H1 (cell line): ENCODE results near the gene ZSCAN10.

Experiments
- ATF2 ChIP-seq: IDR thresholded peaks from 2 replicates; pipeline ENCODE4 v1.6.1; 2012; ENCODE audit warnings: low read length, inconsistent platforms
- ATF3 ChIP-seq: IDR thresholded peaks from 2 replicates; pipeline ENCODE4 v1.6.1; 2011; ENCODE audit warnings: low read depth, mild to moderate bottlenecking, low read length; ENCODE audit not compliant: insufficient read depth
- CTCF ChIP-seq, 3 experiments: IDR thresholded peaks; 1 replicate in 2 of 3; 2 replicates in 1 of 3; pipeline versions ENCODE4 v1.5.1 to v1.6.1; 2011; ENCODE audit warnings: low read length in 3 of 3, mild to moderate bottlenecking in 3 of 3, inconsistent platforms in 2 of 3, low read depth in 1 of 3, moderate library complexity in 1 of 3; ENCODE audit not compliant: insufficient read depth in 1 of 3; ENCODE audit errors: control extremely low read depth in 1 of 3
- EZH2 ChIP-seq: fragments of 200-600 bp; sonication (generic); IDR thresholded peaks from 2 replicates; pipeline ENCODE4 v1.7.1; 2012; ENCODE audit warnings: low read depth, mild to moderate bottlenecking, moderate library complexity, low read length, inconsistent platforms; ENCODE audit not compliant: severe bottlenecking
- JUN ChIP-seq: IDR thresholded peaks from 2 replicates; pipeline ENCODE4 v1.6.1; 2011; ENCODE audit warnings: low read depth, mild to moderate bottlenecking, improper control_type of control experiment, low read length
- KDM4A ChIP-seq: IDR thresholded peaks from one replicate; pipeline ENCODE4 v1.7.1; 2012; ENCODE audit warnings: low read depth, mild to moderate bottlenecking, moderate library complexity, low read length, inconsistent platforms; ENCODE audit not compliant: severe bottlenecking
- NRF1 ChIP-seq: IDR thresholded peaks from 2 replicates; pipeline ENCODE4 v1.6.1; 2011; ENCODE audit warnings: mild to moderate bottlenecking, low read depth, low read length, improper control_type of control experiment
- POLR2A ChIP-seq, 2 experiments: IDR thresholded peaks; 1 replicate in 1 of 2; 2 replicates in 1 of 2; pipeline ENCODE4 v1.6.1; 2011; ENCODE audit warnings: low read depth in 2 of 2, low read length in 2 of 2, mild to moderate bottlenecking in 2 of 2; ENCODE audit errors: control extremely low read depth in 1 of 2
- POLR2AphosphoS5 ChIP-seq: IDR thresholded peaks from 2 replicates; pipeline ENCODE4 v1.6.1; 2011; ENCODE audit warnings: low read depth, low read length
- RAD21 ChIP-seq, 2 experiments: IDR thresholded peaks in 1 of 2; conservative IDR thresholded peaks in 1 of 2; 2 replicates each; pipeline ENCODE4 v1.6.1; 2011; ENCODE audit warnings: low read depth in 2 of 2, low read length in 2 of 2, improper control_type of control experiment in 1 of 2, inconsistent platforms in 1 of 2, mild to moderate bottlenecking in 1 of 2, moderate library complexity in 1 of 2
- SIX5 ChIP-seq: IDR thresholded peaks from 2 replicates; pipeline ENCODE4 v1.6.1; 2011; ENCODE audit warnings: mild to moderate bottlenecking, low read depth, low read length
- TCF12 ChIP-seq: IDR thresholded peaks from 2 replicates; pipeline ENCODE4 v1.6.1; 2011; ENCODE audit warnings: low read depth, mild to moderate bottlenecking, low read length
- YY1 ChIP-seq: IDR thresholded peaks from 2 replicates; pipeline ENCODE4 v1.6.1; 2011; ENCODE audit warnings: low read depth, mild to moderate bottlenecking, low read length

- TF ChIP-seq SIX5 = no peak
- TF ChIP-seq TCF12 = no peak
- TF ChIP-seq POLR2A (IDR thresholded peaks at IDR 0.05; ENCODE audit: control extremely low read depth in 1 of 2, low read depth in 2 of 2, low read length in 2 of 2) = no peak
- TF ChIP-seq ATF3 = no peak
- no peak for TF ChIP-seq CTCF (IDR thresholded peaks at IDR 0.05; ENCODE audit: control extremely low read depth in 1 of 3, insufficient read depth in 1 of 3, low read depth in 1 of 3, low read length in 3 of 3)
- no peak for TF ChIP-seq EZH2
- no peak for TF ChIP-seq POLR2AphosphoS5
- TF ChIP-seq YY1 = no peak
- TF ChIP-seq RAD21 (IDR thresholded peaks at IDR 0.05 in 1 of 2, conservative IDR thresholded peaks at IDR 0.05 in 1 of 2; ENCODE audit: low read depth in 2 of 2, low read length in 2 of 2) = no peak
- no peak for TF ChIP-seq KDM4A
- no peak for TF ChIP-seq ATF2
- no peak for TF ChIP-seq NRF1
- no peak for TF ChIP-seq JUN
These were observed 22.9 kb upstream of the ZSCAN10 start for GRCh38 chr16:3121851-3122467.
